HG02642 (cell line): Measurements from ENCODE around the gene RPE65.
"Not testable (repeated sequence)": the region's sequence is repeated elsewhere in the genome, so short reads cannot be mapped to it uniquely, and the experiment has no call there.

Experiments used
- ATAC-seq: cut with Tn5 transposase; IDR thresholded peaks from one replicate; pipeline ENCODE4 v1.9.1; 2021; ENCODE audit warnings: mild to moderate bottlenecking; ENCODE audit not compliant: unreplicated experiment, poor library complexity

RPE65 gene

DNA sequence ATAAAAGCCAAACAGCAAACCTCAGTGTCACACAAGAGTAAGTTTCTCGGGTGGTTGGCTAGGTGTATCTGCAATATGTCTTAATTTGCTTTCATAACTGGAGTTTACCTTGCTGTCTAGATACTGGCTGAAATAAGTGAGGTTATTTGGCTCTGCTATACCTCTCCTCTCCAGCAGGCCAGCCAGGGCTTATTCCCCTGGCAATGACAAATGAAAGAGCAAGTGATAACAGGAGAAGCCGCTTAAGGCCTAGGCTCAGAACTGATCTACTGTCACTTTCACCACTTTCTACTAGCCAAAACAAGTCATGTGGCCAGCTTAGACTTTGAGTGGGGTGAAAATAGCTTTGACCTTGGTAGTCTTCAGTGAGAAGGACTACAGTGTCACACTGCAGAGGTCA lies 4.8 kb upstream of the RPE65 start:
- no peak for ATAC-seq

DNA sequence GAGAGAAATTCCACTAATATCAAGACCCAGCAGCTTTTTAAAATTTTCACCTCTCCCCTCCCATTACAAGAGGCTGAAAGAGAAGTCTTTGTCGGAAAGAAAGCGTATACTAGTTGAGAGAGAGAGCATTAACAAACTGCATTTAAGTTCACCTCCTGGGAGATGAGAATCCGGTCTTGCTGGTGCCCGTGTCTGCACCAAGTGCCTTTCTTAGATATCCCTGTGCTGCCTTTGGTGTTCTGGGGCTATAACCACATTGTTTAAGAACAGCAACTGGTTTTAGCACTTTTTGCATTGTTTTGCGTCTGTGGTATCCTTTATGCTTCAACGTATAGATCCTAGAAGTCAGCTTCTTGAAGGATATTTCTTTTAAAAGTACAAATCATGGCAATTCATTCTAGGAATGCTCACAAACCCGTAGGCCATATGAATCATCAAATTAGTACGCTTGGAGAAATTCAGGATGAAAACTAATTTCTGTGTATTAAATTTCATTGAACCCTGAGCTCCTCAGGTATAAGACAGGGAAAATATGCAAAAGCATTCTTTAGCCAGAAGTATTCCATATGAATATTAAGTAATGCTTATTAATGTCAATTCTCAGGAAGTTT lies 3.4 kb upstream of the RPE65 start:
- ATAC-seq, result no peak

DNA sequence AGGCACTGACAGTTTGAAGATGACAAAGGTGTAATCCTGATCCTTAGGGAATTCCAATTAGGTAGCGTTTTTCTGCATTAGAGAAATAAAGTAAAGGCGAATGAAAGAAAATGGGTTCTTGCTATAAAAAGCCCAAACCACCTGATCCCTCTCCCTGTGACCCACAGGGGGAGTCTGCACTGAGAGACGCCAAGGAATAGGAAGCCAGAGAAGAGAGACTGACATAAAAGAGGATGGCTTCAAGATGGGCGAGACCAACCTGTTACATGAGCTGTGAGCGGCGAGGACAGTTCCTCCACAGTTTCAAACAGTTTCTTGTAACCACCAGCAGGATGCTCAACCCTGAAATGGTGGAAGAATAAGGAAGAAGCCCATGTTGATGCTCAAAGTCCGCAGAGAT lies 1.4 kb downstream of the RPE65 start:
- ATAC-seq, result no peak

- no peak for ATAC-seq
These were observed 4.0 kb downstream of the RPE65 start for GRCh38 chr1:68445709-68446108.

DNA sequence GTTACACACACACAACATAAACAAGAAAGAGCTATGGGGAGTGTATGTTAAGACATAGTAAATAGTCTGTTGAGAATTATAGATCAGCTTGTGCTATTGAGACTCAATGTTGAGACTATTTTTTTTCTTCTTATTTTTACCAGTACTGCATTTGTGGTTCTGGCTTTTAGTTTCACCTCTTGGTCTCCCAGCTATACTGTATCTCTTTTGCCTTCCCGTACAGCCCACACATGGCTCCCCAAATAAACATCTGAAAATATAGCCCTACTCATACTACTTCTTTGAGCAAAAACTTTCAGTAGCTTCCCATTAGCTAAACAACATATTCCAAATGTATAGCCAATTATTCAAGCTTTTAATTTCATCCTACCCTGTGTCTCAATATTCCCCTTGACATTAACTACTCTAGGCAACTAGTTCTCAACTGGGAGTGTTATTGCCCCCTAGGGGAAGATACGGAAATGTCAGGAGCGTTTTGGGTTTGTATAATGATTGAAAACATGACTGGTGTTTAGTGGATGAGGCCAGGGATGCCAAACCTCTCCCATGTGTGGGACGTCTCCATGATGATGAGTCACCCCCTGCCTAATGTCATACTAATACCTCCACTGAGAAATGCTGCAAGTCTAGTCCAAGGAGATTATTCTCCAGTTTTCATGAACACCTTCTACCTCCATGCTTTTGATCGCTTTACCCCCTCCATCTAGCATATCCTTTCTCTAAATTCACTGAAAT lies 6.8 kb downstream of the RPE65 start:
- ATAC-seq, result peak; percentile 92

DNA sequence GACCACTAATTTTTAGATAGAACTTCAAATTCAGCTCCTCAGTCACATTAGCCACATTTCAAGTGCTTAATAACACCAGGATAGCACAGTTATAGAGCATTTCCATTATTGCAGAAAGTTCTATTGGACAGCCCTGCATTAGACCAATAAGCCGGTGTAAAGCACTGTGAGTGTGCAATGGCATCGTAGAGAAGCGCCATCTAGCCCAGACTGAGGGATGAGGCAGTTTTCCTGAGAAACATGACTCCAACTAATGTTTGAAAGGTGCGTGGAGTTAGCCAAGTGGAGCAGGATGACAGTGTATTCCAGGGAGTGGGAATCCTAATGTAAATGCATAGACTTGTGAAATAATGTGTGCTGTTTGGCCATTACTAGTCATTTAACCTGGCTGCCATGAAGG lies 7.7 kb downstream of the RPE65 start:
- no peak for ATAC-seq

DNA sequence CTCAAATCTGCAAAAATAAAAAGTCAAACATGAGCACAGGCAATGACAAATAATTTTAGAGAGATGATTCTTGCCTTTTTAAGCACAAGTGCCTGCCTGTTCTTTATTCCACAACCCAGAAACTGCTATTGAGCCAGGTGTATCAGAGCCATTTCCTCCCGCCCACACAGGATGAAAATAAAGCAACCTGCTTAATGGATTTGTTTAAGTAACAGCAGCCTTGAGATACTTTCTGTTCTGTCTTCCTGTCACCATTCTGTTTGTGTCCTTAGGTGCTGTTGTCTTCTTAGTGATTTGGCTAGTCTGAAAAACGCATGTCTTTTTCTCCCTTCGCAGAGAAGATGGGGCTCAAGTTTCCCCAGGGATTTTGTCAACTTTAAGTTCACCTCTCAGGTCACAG lies 11.4 kb downstream of the RPE65 start:
- ATAC-seq, result no peak

DNA sequence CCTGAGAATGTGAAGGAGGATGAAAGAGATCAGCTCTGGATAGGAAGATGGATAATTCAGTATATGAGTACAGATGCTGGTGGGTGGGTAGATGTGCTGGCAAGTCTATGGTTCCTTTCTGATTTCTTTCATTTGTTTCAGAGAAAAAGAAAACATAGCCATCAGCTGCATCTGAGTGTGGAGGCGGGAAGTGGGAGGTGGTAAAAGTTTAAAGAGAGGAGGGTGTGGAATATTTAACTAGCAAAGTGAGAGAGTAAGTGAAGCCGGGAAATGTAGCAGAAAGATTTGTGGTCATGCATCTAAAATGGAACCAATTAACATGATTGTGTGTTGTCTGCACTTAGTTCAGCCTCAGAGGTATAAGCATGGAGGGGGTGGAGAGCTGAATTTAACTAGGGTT lies 16.4 kb downstream of the RPE65 start:
- ATAC-seq, result no peak

GRCh38 chr1:68431076-68431475 lies 18.7 kb downstream of the RPE65 start:
- no peak for ATAC-seq

DNA sequence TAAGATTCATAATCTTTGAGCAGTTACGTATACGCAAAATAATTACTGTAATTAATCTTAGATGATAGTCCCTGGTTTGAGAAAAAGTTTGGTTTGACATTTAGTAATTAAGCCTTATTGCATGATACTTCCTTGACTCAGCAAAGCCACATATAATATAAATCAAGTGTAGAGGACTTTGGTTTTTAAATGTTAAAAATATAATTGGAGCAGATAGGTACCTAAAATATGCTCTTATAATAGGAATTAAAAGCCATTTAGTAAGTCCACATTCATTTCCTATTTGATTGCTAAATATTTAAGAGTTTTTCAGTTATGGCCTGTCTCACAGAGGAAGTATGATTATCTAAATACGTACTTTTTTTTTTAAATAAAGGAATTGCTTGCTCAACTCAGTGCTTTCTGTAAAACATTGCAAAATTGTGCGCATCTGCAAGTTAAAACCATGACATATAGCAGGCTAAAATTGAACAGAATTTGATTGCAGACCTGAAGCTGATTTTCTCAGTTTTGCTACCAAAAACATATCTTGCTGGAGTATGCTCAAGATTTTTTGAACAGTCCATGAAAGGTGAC lies 20.4 kb downstream of the RPE65 start:
- no peak for ATAC-seq

- ATAC-seq, result no peak
These were observed 23.2 kb downstream of the RPE65 start for GRCh38 chr1:68426594-68426993.

GRCh38 chr1:68421350-68421749 lies 28.4 kb downstream of the RPE65 start:
- no peak for ATAC-seq

DNA sequence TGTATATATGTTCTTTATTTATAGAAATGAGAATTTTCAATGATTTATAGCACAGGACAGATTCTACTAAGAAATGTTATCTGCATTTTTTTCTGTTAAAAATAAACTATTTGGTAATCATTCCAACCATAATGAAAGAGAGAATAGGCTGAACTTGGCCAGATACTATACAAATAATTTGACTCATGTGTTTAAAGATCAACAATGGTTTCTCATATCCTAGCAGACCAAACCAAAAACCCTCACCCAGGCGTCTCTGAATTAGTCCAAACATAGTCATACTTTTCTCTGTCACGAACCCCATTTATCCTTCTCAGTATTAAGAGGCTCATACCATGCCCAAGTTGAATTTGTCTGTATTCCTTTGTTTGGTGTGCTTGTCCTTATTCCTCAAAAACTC lies 40.3 kb downstream of the RPE65 start:
- ATAC-seq, result no peak

- ATAC-seq, result no peak
These were observed 48.2 kb downstream of the RPE65 start for GRCh38 chr1:68401506-68401905.

GRCh38 chr1:68395575-68395974 lies 54.2 kb downstream of the RPE65 start:
- ATAC-seq, result not testable (repeated sequence)

- ATAC-seq, result not testable (repeated sequence)
These were observed 57.3 kb downstream of the RPE65 start for GRCh38 chr1:68392474-68392873.

- ATAC-seq, result not testable (repeated sequence)
These were observed 63.8 kb downstream of the RPE65 start for GRCh38 chr1:68385798-68386524.

GRCh38 chr1:68384872-68385411 lies 64.8 kb downstream of the RPE65 start:
- ATAC-seq, result no peak

GRCh38 chr1:68384321-68384813 lies 65.4 kb downstream of the RPE65 start:
- ATAC-seq, result no peak

- ATAC-seq, result no peak
These were observed 66.7 kb downstream of the RPE65 start for GRCh38 chr1:68383092-68383491.

GRCh38 chr1:68379085-68379478 lies 70.7 kb downstream of the RPE65 start:
- no peak for ATAC-seq
